Stomach (tissue), 4 donors: ENCODE data around the gene DGAT2.
A peak's percentile ranks its signal among the peaks of the same experiment; 100 is the strongest.

ENCODE experiments used
- CTCF ChIP-seq, 7 experiments: fragments of 450-650 bp in 4 of 7; fragments of 200-600 bp in 3 of 7; sonication (generic) in 3 of 7; IDR thresholded peaks; one replicate each; pipeline ENCODE4 v1.5.1; 2016 to 2019; ENCODE audit warnings: antibody characterized with exemption in 7 of 7, control low read depth in 2 of 7, mild to moderate bottlenecking in 1 of 7
- POLR2A ChIP-seq, 4 donors: fragments of 450-650 bp; IDR thresholded peaks; one replicate each; pipeline ENCODE4 v1.6.1; 2016; ENCODE audit warnings: antibody characterized with exemption in 4 of 4, control low read depth in 2 of 4, mild to moderate bottlenecking in 1 of 4, moderate library complexity in 1 of 4
- POLR2AphosphoS5 ChIP-seq, 3 donors: sonication (generic); formaldehyde crosslinking; IDR thresholded peaks; one replicate each; pipeline ENCODE4 v1.6.1; 2016; ENCODE audit warnings: antibody characterized with exemption in 3 of 3

- peak in 2 of 7 experiments; percentile 14 to 17 for TF ChIP-seq CTCF (IDR thresholded peaks at IDR 0.05)
- peak; percentile 58 to 93 (median 65) for TF ChIP-seq POLR2AphosphoS5 (IDR thresholded peaks at IDR 0.05)
- peak in 2 of 4 donors; percentile 66 to 71 for TF ChIP-seq POLR2A (IDR thresholded peaks at IDR 0.05)
Observed at GRCh38 chr11:75814677-75815344, 46.2 kb downstream of the DGAT2 start, which contains the start of gene UVRAG.
